NCI-H510A (cell line): ENCODE measurements around the gene WSB1.
"Not testable (repeated sequence)": the region's sequence is repeated elsewhere in the genome, so short reads cannot be mapped to it uniquely, and the experiment has no call there.

Source experiments
- DNase-seq: peaks from one replicate; lab custom pipeline; 2025; lab: John Stamatoyannopoulos, UW

WSB1 gene

GRCh38 chr17:27293898-27294688, at the start of gene WSB1:
WSB1 (plus strand) TSS chr17:27294114; CDS start chr17:27294396, 282 bp downstream.
- peak; percentile 86 for DNase-seq

GRCh38 chr17:27244491-27245223, 49.3 kb upstream of the WSB1 start:
- no peak for DNase-seq

GRCh38 chr17:27245230-27245696, 48.7 kb upstream of the WSB1 start:
- peak; percentile 83 for DNase-seq

DNA sequence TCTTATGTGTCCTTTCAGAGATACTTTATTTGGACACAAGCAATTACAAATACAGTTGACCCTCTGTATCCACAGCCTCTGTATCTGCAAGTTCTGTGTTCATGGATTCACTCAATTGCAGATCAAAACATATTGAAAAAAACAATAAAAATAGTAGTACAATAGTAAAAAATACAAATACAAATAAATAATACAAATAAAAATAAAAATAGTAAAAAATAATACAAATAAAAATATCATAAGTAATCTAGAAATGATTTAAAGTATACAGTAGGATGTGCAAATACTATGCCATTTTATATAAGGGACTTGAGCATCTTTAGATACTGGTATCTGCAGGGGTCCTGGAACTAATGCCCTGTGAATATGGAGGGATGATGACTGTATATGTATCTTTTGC, 47.4 kb upstream of the WSB1 start:
- no peak for DNase-seq

GRCh38 chr17:27247071-27247957, 46.6 kb upstream of the WSB1 start:
- peak; percentile 60 for DNase-seq

DNA sequence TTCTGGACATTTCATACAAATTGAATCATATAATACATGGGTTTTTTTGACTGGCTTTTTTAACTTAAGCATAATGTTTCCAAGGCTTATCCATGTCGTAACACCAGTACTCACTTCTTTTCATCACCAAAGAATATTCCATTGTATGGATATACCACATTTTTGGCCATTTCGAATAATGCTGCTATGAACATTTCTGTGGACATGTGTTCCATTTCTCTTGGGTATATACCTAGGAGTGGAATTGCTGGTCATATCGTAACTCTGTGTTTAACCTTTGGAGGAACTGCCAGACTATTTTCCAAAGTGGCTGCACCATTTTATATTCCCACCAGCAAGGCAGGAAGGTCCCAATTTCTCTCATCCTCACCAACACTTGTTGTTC, 46.0 kb upstream of the WSB1 start:
- no peak for DNase-seq

GRCh38 chr17:27250791-27251190, 43.1 kb upstream of the WSB1 start:
- DNase-seq = not testable (repeated sequence)

DNA sequence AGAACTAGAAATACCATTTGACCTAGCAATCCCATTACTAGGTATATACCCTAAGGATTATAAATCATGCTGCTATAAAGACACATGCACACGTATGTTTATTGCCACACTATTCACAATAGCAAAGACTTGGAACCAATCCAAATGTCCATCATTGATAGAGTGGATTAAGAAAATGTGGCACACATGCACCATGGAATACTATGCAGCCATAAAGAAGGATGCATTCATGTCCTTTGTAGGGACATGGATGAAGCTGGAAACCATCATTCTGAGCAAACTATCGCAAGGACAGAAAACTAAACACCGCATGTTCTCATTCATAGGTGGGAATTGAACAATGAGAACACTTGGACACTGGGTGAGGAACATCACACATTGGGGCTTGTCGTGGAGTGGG, 39.1 kb upstream of the WSB1 start:
- DNase-seq = not testable (repeated sequence)

- no peak for DNase-seq
Measured at GRCh38 chr17:27256225-27257030, 37.5 kb upstream of the WSB1 start.

DNA sequence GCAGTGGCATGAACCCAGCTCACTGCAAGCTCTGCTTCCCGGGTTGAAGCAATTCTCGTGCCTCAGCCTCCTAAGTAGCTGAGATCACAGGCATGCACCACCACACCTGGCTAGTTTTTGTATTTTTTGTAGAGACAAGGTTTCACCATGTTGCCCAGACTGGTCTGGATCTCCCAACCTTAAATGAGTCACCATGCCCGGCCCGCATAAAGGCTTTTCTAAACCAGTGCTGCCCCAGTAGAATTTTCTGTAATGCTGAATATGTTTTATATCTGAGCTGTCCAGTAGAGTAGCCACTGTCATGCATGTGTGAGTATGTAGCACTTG, 36.9 kb upstream of the WSB1 start:
- no peak for DNase-seq

DNA sequence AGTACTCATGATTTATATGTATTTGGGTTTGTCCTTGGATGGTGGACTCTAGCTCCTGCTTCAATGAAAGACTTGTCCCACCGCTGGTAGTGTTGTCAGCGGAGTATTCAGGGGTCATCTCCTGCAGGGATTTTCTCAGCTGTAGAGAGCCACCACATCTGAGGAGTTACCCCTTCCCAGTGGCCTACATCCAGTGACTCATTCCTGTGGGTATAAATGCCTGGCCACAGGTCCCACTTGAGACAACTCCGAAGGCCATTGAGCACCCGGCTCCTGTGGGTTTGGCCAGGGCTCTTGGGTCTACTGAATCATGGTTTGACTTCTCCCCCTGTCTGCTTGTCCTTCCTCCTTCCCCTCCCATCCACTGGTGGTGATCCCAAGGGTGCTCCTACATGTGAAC, 34.6 kb upstream of the WSB1 start:
- no peak for DNase-seq

GRCh38 chr17:27263386-27263785, 30.5 kb upstream of the WSB1 start:
- no peak for DNase-seq

DNA sequence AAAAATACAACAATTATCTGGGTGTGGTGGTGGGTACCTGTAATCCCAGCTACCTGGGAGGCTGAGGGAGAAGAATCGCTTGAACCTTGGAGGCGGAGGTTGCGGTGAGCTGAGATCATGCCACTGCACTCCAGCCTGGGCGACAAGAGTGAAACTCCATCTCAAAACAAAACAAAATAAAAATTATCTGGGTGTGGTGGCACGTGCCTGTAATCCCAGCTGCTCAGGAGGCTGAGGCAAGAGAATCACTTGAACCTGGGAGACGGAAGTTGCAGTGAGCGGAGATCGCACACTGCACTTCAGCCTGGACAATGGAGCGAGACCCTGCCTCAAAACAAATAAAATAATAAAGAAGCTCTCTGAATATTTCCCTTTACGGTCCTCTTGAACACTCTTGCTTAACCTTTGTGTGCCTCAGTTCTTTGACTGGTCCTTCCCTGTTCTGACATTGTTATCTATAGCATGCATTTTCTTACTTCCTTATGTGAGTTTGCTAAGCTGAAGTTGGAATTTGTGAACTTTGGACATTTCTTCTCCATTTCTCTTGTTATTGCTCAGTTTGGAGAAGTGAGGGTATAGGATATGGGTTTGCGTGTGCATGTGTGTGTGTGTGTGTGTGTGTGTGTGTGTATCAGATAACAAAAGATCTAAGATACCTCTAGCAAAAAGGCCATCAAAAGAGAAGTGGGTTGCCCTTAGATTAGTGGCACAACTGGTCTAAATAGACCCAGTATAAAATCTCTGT, 29.7 kb upstream of the WSB1 start:
- no peak for DNase-seq

GRCh38 chr17:27265333-27265732, 28.6 kb upstream of the WSB1 start:
- no peak for DNase-seq

DNA sequence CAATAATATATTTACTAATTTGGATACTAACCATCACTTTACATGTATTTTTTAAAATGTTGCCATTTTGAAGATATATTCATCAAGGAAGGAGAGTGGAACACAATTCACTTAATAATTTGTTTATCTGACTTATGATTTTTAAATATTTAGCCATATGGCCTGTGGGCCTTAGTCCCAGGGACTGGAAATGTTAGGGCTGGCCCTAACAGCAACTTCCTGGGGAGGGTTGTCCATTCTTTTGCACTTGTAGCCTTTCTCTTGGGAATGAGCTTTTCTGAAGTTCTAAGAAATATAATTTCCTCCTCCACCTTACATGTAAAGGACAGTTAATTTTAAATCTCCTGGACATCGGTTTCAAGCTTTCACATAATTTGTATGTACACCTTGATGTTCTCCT, 27.7 kb upstream of the WSB1 start:
- no peak for DNase-seq

DNA sequence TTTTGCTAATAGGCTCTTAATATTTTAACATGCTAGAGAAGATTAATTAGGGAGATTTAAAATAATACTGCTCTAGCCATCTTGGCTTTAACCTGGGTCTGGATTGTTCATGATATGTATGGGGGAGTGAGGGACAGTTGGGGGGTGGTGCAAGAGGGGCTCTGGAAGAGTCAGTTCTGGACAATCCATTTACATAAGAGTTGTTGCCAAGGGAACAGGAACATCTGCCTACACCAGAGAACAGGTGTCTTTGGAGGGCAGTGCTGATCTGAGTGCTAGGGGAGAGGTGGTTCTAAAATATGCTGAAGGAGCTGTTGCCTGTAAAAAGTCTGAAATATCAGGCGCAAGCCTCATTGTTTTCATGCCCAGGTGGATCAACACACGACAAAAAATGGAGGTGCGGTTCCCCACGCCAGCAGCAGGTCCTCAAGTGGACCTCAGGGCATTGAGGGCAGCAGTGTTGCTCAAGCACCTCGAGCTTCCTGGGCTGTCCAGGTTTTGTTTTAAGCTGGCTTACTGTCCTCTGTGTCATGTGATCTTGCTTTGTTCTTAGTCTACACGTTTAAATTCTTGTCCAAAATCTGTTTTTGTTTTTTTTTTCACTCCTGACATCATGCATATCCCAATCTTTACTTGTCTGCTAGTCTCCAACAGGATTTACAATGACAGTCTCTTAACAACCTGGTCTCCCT, 25.4 kb upstream of the WSB1 start:
- no peak for DNase-seq

DNA sequence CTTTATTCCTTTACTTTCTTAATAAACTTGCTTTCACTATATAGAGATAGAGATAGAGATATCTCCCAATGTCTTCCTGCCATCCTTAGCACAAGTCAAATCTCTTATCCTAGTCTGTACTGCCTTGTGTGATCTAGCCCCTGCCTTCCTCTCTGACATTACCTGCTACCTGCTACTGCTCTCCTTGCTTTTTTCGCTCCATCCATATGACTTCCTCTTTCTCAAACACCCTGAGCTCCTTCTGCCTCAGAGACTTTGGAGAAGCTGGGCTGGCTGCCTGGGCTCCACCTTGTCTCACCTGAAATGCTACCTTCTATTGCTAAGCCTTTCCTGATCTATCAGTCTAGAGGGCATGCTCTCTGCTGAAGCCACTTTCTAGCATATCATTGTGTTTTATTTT, 24.7 kb upstream of the WSB1 start:
- no peak for DNase-seq

DNA sequence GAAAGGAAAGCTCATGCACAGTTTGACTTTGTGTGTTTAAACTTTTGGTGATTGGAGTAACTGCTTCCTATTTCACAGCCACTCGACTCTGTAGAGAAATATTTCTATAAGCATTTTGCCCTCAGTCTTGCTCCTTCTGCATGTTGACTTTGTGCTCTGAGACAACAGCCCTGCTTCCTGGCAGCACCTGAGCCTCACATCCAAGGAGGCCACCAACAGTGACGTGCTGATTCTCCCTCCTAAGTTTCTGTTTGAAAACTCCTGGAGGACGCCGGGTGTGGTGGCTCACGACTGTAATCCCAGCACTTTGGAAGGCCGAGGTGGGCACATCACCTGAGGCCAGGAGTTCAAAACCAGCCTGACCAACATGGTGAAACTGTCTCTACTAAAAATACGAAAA, 23.9 kb upstream of the WSB1 start:
- DNase-seq = no peak

DNA sequence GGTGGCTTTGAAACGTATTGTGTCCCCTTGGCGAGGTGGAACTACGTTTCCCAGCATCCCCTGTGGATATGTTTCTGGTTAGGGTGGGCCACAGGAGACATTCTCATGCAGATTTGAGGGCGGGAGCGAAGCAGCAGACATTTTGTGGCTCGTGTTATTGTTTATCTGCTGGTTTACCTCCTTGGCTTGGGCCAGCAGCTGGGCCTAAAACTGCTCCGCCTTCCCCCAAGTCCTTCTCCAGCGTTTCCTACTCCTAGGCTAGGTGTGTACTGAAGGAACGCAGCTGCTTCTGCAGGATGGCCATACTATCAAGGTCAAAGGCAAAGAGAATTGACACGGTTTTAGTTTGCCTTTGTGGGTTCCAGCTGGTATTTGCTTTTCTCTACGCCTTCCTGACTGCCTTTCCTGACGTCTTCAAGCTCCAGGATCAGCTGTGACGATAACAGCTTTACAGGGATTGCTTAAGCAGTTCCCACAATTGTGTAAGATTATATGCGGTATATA, 17.2 kb upstream of the WSB1 start:
- DNase-seq = no peak

GRCh38 chr17:27279132-27279531, 14.8 kb upstream of the WSB1 start:
- DNase-seq = not testable (repeated sequence)
